GM21723 (cell line): ENCODE results near the gene ADIRF.
"Not testable (repeated sequence)": the region's sequence is repeated elsewhere in the genome, so short reads cannot be mapped to it uniquely, and the experiment has no call there.

Experiments
- ATAC-seq: cut with Tn5 transposase; IDR thresholded peaks from one replicate; pipeline ENCODE4 v1.9.1; 2021; ENCODE audit warnings: mild to moderate bottlenecking, moderate library complexity; ENCODE audit not compliant: unreplicated experiment

Gene ADIRF

DNA sequence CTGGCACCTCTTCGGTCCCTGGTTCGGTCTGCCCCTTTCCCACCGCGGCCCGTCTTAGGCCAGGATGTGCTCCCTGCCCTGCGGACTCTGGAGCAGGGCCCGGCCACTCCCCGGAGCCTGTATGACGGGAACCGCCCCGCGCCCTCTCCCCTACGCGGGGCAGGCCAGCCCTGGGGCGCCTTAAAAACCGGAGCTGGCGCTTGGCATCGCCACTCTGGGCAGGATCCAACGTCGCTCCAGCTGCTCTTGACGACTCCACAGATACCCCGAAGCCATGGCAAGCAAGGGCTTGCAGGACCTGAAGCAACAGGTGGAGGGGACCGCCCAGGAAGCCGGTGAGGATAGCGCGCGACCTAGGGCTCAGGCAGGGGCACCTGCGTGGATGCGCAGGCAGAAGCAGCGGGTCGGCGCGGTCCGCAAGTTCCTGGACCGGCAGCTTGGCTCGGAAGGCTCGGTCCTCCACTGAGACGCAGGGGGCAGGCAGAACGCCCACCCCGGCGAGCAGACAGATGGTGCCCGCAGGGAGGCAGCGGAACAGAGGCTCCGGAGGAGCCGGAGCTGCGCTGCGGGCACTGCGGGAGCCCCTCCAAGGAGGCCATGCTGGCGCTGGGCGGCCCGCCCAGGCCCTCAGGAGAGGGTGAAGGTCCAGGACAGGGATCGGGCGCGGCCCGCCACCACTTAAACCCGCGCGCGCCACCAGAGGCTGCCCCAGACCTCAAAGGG is at the start of gene ADIRF:
ADIRF (plus strand) TSS at position 212 of the 723 bp plus-strand sequence; CDS start at position 275, 63 bp downstream.
- no peak for ATAC-seq

DNA sequence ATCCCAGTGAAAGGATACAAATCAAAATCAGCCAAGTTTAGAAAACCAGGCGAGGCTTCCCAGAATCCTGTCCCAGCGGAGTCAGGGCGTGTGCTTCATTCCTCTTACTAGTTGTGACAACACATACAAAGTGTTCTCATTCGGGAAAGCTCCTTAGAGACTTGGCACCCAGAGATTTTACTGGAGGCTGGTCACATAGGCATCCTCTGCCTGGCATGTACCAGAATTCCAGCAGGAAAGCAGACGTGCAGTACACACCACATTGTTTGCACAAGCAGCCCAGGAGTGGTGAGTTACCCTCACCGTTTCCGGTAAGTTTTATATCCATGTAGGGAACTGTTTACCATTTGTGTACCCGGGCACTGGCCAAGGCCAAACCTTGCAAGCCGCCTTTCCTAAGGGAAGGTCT is 45.7 kb upstream of the ADIRF start:
- ATAC-seq, result no peak

DNA sequence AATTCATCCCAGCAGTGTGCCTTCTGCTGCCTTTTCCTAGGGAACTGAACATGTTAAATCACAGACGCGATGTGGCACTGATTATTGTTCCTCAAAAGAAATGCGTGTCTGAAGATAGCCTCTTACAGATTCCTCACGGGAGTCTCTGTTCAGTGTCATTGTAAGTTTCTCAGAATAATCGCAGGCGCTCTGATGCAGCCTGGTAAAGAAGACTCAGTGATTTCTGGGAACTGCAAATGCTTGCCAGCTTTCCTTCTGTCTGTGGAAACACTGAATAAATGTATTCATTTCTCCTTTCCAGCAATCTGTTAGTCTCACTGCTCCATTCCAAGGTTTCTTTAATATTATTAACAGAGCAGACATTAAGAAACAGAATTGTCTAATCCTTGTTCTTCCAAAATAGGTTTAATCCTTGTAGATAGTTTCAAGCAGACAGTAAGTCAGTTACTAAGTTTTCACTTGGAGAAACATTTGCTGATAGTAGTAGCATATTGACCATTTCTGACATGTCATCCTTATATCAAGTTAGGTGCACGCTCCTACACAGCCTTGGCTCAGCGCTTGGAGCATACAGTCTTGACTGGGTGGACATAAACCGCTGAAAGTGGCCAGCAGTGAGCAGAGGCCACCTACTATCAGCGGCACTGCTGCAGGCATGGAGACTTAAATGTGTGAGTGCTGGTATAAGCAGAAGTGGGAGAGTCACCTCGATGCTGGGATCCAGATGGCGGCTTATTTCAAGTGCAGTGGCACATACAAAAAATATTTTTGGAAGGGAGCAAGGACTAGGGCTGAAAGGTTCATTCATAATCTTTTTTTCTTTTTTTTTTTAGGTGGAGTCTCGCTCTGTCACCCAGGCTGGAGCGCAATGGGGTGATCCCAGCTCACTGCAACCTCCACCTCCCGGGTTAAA is 38.6 kb upstream of the ADIRF start:
- no peak for ATAC-seq

DNA sequence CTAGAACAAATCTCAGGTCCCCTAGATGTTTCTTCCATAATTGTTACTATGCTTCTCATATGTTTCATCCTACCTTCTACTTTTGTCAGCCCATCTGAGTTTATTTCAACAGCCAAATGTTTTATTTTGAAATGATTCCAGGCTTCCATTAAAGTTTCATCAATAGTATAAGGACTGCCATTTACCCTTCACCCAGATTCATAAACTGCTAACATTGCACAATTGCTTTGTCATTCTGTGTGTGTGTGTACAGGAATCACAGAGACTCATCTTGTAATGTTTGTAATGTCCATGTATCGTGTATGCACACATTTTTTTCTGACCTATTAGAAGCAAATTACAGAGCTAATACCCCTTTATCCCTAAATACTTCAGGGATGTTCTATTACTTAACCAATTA is 36.4 kb upstream of the ADIRF start:
- ATAC-seq, result no peak

DNA sequence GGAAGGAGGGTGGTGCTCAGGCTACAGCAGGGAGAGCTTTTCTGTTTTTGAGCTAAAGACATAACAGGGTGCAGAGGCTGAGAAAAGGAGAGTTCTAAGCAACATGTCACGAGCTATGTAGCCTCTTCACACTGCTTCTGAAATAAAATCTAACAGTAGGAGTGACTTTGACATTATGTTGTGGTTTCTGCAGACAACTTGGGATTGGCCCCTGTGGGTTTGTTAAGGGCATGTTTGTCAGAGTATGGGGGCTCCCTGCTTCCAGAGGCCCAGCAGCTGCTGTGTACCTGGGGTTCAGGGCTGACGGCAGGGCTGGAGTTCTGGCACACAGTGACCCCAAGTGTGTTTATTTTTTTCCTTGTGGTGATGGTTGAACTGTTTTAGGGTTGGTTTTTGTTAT is 35.6 kb upstream of the ADIRF start:
- no peak for ATAC-seq

DNA sequence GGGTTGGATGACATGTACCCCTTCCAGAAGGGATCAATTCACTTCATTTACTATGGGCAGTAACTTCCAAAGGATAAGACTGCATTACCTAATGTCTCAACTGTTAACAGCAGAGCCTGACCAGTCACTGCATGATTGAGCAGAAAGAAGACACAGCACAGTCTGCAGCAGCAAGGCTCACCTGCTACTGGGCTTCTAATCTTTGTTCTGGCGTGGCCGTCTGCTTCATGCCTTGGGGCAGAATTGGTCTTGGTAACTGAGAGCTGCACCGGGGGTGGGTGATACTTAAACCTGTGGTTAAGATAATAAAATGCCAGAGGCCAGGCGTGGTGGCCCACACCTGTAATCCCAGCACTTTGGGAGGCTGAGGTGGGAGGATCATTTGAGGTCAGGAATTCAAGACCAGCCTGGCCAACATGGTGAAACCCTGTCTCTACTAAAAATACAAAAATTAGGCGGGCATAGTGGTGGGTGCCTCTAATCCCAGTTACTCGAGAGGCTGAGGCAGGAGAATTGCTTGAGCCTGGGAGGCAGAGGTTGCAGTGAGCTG is 34.0 kb upstream of the ADIRF start:
- not testable (repeated sequence) for ATAC-seq

DNA sequence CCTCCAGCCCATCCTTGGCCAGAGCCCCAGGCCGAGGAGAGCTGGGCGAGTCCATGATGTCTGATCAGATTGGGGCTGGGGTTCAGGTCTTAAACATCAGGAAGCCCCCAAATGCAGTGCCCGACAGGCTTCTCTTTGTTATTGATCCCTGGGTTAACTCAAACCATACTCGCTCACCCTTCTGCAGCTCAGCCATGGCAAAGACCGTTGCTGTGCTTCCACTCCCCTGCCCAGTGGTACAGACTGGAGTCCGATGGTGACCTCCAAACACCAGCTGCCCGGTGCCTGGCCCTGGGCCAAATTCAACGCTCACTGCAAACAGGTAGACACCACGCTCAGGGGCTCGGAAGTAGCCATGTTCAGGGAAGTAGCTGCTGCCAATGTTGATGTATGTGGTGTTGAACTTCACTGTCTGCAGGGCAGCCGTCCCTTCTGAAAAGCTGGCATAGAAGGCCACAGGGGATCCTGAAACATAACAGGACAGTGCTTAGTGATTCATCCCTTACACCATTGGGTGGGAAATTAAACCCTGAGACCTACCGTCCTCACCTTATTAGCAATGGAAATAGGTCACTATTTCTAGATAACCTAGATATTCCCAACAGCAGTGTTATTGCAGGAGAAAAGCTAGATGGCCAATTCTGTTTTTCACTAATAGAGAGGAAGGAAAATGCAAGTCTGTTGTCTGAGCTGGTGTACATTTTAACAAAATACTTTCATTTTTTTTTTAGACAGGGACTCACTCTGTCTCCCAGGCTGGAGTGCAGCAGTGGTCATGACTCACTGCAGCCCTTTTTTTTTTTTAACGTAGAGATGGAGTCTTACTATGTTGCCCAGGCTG is 31.4 kb upstream of the ADIRF start:
- ATAC-seq, result no peak

DNA sequence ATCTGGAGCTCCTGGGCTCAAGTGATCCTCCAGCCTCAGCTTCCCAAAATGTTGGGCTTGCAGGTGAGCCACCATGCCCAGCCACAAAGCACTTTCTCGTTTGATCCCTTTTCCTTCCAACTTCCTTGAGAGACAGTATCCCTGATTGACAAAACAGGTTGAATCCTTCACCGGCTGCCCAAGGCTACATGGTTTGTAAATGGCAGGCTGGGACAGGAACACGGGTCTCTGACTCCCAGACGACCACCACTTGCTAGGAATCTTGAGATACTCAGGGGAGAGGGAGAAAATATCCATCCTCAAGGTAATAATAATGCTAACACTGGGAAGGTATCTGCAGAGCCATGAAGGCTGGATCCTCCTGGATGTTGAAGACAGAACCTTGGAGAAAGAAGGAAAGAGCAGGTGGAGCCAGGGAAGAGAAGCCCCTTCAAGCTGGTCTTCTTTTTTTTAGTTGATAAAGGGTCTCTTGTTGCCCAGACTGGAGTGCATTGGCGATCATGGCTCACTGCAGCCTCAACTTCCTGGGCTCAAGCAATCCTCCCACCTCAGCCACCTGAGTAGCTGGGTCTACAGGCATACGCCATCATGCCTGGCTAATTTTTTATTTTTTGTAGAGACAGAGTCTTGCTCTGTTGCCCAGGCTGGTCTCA is 30.7 kb upstream of the ADIRF start:
- ATAC-seq, result no peak

DNA sequence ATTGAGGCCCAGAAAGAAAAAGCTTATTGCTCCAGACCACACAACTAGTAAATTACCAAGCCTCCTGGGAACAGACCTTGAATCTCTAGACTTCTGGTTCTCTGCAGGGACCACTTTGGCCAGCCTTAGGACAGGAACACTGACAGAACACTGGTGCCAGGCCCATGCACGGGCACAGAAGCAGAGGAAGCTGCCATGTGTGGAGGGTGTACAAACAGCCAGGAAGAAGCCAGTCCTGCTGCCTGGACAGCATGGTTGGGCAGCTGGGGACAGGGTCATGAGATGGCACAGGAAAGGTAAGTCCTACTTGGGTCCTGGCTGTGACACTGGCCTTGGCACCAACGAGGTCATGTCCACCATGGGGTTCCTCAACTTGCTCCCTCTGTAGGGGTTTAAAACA is 30.0 kb upstream of the ADIRF start:
- no peak for ATAC-seq

DNA sequence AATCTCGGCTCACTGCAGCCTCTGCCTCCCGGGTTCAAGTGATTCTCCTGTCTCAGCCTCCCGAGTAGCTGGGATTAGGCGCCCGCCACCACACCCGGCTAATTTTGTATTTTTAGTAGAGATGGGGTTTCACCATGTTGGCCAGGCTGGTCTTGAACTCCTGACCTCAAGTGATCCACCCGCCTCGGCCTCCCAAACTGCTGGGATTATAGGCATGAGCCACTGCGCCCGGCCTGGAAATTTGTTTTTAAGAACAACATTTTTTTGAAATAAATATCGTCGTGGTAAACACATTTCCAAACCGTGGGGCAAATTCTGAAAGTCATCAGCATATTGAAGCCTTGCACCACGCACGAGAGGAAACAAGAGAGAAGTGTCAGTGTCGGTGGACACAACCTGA is 28.2 kb upstream of the ADIRF start:
- not testable (repeated sequence) for ATAC-seq

DNA sequence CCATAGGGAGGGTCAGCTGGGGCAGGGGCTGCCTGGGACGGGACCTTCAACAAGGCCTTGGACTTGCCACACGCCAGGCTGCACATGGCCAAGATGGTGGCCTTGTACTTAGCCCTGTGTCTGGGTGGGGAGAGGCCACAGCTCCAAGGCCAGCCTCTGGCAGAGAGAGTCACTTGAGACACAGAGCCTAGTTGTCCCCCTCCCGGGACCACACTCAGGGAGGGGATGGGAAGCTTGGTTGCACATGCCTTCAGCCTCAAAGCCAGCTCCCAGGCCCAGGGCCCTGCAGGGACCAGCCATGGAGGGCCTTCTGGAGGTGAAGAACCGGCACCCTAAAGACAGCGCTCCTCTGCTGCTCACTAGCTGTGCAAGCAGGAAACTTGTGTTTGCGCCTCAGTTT is 27.6 kb upstream of the ADIRF start:
- no peak for ATAC-seq

DNA sequence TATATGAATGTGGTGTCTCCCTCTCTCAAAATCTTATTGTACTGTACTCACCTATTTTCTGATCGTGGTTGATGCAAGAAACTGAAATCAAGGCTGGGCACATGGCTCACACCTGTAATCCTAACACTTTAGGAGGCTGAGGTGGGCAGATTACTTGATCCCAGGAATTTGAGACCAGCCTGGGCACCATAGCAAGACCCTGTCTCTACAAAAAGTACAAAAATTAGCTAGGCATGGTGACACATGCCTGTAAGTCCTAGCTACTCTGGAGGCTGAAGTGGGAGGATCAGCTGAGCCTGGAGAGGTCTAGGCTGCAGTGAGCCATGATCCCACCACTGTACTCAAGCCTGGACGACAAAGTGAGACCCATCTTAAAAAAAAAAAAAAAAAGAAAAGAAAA is 26.9 kb upstream of the ADIRF start:
- ATAC-seq, result no peak

DNA sequence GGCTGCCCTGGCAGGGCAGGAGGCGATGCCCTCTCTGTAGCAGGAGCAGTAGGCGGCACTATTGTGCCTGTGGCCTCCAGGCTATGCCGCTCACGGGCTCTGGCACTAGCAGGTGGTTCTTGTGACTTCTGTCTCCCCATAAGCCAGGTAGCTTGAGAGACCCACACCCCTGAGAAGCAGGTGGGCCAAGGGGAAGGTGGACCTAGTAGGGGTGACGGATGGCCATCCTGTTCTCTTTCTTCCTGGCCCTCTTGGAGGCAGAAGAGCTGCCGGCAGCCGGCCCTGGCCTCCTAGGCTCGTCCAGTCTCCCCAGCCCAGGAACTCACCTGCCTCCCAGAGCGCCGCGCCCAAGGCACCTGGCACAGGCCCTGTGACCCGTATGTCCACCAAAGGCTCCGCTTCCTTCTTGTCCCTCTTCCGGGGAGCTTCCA is 26.3 kb upstream of the ADIRF start:
- ATAC-seq, result no peak

DNA sequence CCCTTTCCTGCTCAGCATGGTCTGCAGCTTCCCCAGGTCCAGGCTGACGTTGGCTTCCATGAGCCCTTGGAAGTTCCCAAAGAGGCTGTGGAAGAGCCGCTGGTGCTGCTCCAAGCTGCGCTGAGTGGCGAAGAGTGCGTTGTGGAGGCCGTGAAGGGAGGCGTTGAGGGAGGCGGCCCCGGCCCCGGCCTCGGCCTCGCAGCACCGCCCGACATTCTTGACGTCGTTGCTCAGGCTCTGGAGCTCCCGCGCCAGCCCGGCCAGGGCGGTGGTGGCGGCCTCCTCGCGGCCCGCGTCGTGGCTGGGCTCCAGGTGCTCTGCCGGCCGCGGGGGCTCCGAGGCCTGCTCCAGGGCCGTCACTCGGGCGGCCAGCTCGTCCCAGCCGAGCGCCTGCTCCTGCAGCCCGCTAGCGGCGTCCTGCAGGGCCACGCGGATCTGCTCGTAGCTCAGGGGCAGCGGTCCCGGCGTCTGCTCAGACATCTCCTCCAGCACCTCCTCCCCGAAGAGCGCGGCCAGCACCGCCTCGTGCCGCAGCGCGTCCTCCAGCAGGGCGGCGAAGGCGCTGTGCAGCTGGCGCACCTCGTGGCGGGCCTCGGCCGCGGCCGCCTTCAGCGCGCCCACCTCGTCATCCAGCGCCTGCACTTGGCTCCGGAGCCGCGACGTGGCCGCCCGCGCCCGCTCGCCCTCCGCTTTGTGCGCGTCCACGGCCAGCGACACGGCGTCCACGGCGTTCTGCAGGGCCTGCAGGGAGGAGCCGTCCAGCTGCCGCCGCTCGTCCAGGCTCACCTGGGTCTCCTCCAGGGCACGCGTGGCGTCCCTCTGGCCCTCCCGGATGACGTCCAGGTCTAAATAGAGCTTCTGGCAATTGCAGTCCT is 25.6 kb upstream of the ADIRF start:
- no peak for ATAC-seq

DNA sequence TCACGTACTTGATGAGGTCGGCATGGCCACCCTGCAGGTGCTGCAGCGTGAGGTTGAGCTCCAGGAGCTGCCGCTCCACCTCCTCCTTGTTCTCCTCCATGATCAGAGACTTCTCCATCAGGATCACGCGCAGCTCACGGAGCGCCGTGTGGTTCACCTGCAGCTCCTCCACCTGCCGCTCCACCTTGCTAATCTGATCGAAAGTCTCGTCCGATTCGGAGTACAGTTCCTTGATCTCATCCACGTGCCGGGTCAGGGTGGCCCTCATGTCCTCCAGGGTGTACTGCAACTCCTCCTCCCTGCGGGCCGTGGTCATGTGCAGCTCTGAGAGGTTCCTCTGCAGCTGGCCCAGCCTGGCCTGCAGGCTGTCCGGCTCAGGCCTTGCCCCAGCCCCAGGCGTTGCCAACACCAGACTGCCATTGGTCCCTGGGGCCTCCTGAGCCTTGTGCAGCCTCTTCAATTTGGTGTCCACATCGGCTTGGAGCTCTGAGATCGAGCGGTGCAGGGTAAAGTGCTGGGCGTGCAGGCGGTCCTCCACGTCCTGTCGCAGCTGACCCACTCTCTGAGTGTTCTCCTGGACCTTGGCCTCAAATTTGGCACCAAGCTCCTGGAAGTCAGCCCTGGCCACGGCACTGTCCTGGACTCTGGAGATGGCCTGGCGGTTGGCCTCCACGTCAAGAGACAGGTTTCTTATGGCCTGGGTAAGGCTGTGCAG is 24.8 kb upstream of the ADIRF start:
- ATAC-seq, result no peak

DNA sequence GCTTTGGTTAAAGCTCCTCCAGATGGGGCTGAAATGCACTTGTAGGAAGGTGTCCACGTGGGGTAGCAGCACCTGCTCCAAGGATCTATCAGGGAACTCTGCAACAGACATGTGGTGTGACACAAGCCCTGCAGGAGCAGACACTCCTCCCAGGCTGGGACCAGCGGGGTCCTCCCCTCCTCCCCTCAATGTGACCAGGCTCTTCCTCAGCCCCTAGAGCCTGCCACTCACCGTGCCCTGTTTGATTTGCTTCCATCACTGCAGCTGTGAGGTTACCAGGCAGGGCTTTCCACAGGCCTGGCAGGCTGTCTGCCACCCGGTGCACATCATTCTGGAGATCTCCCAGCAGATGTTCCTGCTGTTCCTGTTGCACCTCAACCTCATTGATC is 24.3 kb upstream of the ADIRF start:
- no peak for ATAC-seq

DNA sequence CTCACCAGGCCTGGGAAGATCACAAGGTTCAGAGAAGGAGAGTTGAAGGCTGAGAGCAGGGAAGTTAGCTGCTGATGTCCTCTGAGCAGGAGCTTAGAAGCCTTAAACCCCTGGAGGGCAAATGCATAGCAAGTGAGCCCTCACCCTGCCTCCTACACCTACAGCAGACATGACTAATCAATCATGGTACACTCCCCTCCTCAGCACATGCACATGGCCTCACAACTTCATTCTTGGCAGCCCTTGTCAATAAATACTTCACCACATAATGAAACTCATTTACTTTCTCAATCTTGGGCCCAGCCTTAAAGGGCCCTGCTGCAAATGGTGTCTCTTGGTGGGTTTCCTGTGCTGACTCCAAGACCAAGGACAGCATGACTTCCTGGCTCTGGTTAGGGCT is 23.8 kb upstream of the ADIRF start:
- ATAC-seq, result no peak

DNA sequence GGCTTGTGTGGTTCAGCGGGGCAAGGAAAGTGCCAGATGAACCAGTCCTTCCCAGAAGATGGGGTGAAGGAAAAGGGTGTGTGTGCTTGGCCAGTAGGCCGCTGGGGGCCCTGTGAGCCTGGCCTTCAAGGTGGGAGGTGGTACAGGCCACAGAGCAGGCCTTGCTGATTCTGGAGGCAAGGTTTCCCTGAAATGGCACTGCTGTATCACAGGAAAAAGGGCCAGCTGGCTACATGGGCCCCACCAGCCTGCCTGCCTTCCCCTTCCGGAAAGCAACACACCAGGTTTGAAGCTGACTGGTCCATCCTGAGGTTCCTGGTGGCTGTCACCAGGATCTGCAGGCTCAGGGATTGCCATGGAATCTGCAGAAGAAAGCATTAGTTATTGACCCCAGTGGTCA is 23.4 kb upstream of the ADIRF start:
- no peak for ATAC-seq
